ENCODE results near the gene ARTN. TPM values are rescaled to one million over a fixed set of nuclear protein-coding genes. Genes with fewer than 3 reads are reported as not detected.

The ARTN gene
- total and polyA plus RNA-seq, 4 donors, result 0.23 to 2.7 (median 1.2) TPM

- TF ChIP-seq CTCF (IDR thresholded peaks at IDR 0.05; ENCODE audit: control extremely low read depth, extremely low read depth), result no peak
- no peak for DNase-seq
- Histone ChIP-seq H3K36me3 (ENCODE audit: control insufficient read depth in 4 of 4, insufficient read depth in 4 of 4, low read length in 4 of 4) (peaks cover 0 to 20% (median 17%) of the 10 kb centered on the region in 4 donors), H3K4me3 (peak overlapping the region; percentile 69), H3K9ac (ENCODE audit: insufficient read depth in 1 of 2, low read length in 2 of 2) (peak overlapping the region in 1 of 2 donors; percentile 7), H3K27ac (ENCODE audit: low read depth in 1 of 2, low read length in 1 of 2) (no peak overlapping the region), H3K9me3 (ENCODE audit: control insufficient read depth in 4 of 4, insufficient read depth in 3 of 4, low read length in 3 of 4) (no peaks in the 10 kb centered on the region), H3K27me3 (ENCODE audit: control insufficient read depth in 3 of 3, insufficient read depth in 3 of 3, low read length in 2 of 3) (no peaks in the 10 kb centered on the region), H3K4me1 (ENCODE audit: control insufficient read depth in 5 of 5, insufficient read depth in 5 of 5, low read length in 5 of 5) (peaks cover 0 to 37% (median 19%) of the 10 kb centered on the region in 5 donors)
- WGBS, 2 donors, result 78 to 94% methylated on average over 4 of the region's 4 CpGs
- ATAC-seq (ENCODE audit: insufficient read depth, low FRiP score), result no peak
Measured at GRCh38 chr1:43976045-43976444, 42.4 kb downstream of the ARTN start.

GRCh38 chr1:43976890-43977289, 43.3 kb downstream of the ARTN start:
- ATAC-seq (ENCODE audit: insufficient read depth, low FRiP score) (no peak), DNase-seq (no peak)
- Histone ChIP-seq H3K4me3 (no peak overlapping the region), H3K4me1 (ENCODE audit: control insufficient read depth in 5 of 5, insufficient read depth in 5 of 5, low read length in 5 of 5) (peaks cover 0 to 37% (median 19%) of the 10 kb centered on the region in 5 donors), H3K27me3 (ENCODE audit: control insufficient read depth in 3 of 3, insufficient read depth in 3 of 3, low read length in 2 of 3) (no peaks in the 10 kb centered on the region), H3K27ac (ENCODE audit: low read depth in 1 of 2, low read length in 1 of 2) (no peak overlapping the region), H3K9me3 (ENCODE audit: control insufficient read depth in 4 of 4, insufficient read depth in 3 of 4, low read length in 3 of 4) (no peaks in the 10 kb centered on the region), H3K9ac (ENCODE audit: insufficient read depth in 1 of 2, low read length in 2 of 2) (no peak overlapping the region), H3K36me3 (ENCODE audit: control insufficient read depth in 4 of 4, insufficient read depth in 4 of 4, low read length in 4 of 4) (peaks cover 0 to 21% (median 14%) of the 10 kb centered on the region in 4 donors)
- 93 to 95% methylated on average over 8 of the region's 8 CpGs for WGBS, 2 donors
- TF ChIP-seq CTCF (IDR thresholded peaks at IDR 0.05; ENCODE audit: control extremely low read depth, extremely low read depth), result no peak

- Histone ChIP-seq H3K4me3 (no peak overlapping the region), H3K4me1 (ENCODE audit: control insufficient read depth in 5 of 5, insufficient read depth in 5 of 5, low read length in 5 of 5) (peaks cover 0 to 37% (median 19%) of the 10 kb centered on the region in 5 donors), H3K36me3 (ENCODE audit: control insufficient read depth in 4 of 4, insufficient read depth in 4 of 4, low read length in 4 of 4) (peaks cover 0 to 16% (median 13%) of the 10 kb centered on the region in 4 donors), H3K27ac (ENCODE audit: low read depth in 1 of 2, low read length in 1 of 2) (no peak overlapping the region), H3K27me3 (ENCODE audit: control insufficient read depth in 3 of 3, insufficient read depth in 3 of 3, low read length in 2 of 3) (no peaks in the 10 kb centered on the region), H3K9ac (ENCODE audit: insufficient read depth in 1 of 2, low read length in 2 of 2) (no peak overlapping the region), H3K9me3 (ENCODE audit: control insufficient read depth in 4 of 4, insufficient read depth in 3 of 4, low read length in 3 of 4) (no peaks in the 10 kb centered on the region)
- ATAC-seq (ENCODE audit: insufficient read depth, low FRiP score), result no peak
- DNase-seq, result no peak
- no peak for TF ChIP-seq CTCF (IDR thresholded peaks at IDR 0.05; ENCODE audit: control extremely low read depth, extremely low read depth)
- WGBS, 2 donors, result 83 to 86% methylated on average over 9 of the region's 9 CpGs
Measured at GRCh38 chr1:43977376-43978263, 44.0 kb downstream of the ARTN start.

Data from lung (tissue), 12 donors.